Endothelial cell of umbilical vein (primary cell): ENCODE measurements around the gene LRRC32. TPM values are rescaled to one million over a fixed set of nuclear protein-coding genes. Genes with fewer than 3 reads are reported as not detected.
A peak's percentile ranks its signal among the peaks of the same experiment; 100 is the strongest.

ENCODE experiments used
- BruUV-seq: library from RNA; stranded (reverse); fragments of 400-500 nt; replicated peaks from 2 replicates; lab custom pipeline; 2021; lab: Mats Ljungman, UMichigan
- CTCF ChIA-PET: fragments of 300-600, 350-600 bp; sonication (Branson Sonifier 250); formaldehyde crosslinking; loops from one replicate; lab custom pipeline; 2021; ENCODE audit warnings: antibody characterized with exemption, inconsistent platforms; lab: Charles Lee
- POLR2A ChIA-PET: fragments of 300-600, 350-600 bp; sonication (Branson Sonifier 250); formaldehyde crosslinking; loops from one replicate; lab custom pipeline; 2021; ENCODE audit warnings: antibody characterized with exemption, inconsistent platforms; lab: Charles Lee
- DNase-seq: peaks from one replicate; pipeline ENCODE4 v3.0.0-alpha.2; 2011; ENCODE audit warnings: low read depth, low spot score
- FAIRE-seq: peaks from 2 replicates; lab custom pipeline; 2011; peaks lifted over from hg19 to GRCh38; lab: Jason Lieb, UNC
- H2AFZ ChIP-seq: 2 replicates; pipeline ENCODE4 v1.6.0; 2012; ENCODE audit warnings: low read depth, low read length, control low read depth, inconsistent platforms
- H3K27ac ChIP-seq: 2 replicates; pipeline ENCODE4 v1.5.1; 2011; ENCODE audit warnings: low read depth, mild to moderate bottlenecking, control low read depth, low read length, moderate library complexity; ENCODE audit not compliant: insufficient read depth
- H3K27me3 ChIP-seq, 2 experiments: 2 replicates each; pipeline versions ENCODE4 v1.6.0 to v1.6.1; 2011; ENCODE audit warnings: low read length in 2 of 2, mixed read lengths in 1 of 2; ENCODE audit not compliant: control insufficient read depth in 2 of 2, insufficient read depth in 2 of 2
- H3K36me3 ChIP-seq, 2 experiments: 2 replicates in 1 of 2; 3 replicates in 1 of 2; pipeline ENCODE4 v1.5.1; 2011; ENCODE audit warnings: low read length in 2 of 2, mild to moderate bottlenecking in 1 of 2, moderate library complexity in 1 of 2; ENCODE audit not compliant: control insufficient read depth in 2 of 2, insufficient read depth in 2 of 2; ENCODE audit errors: extremely low read depth in 1 of 2
- H3K4me1 ChIP-seq: 3 replicates; pipeline ENCODE4 v1.5.1; 2011; ENCODE audit warnings: mild to moderate bottlenecking, low read length; ENCODE audit not compliant: control insufficient read depth, insufficient read depth; ENCODE audit errors: extremely low read depth
- H3K4me2 ChIP-seq: 2 replicates; pipeline ENCODE4 v1.6.1; 2011; ENCODE audit warnings: low read length, control low read depth, mixed read lengths; ENCODE audit not compliant: insufficient read depth
- H3K4me3 ChIP-seq, 3 experiments: fragments of 200-600 bp in 1 of 3; sonication (generic), shearing (Covaris generic) in 1 of 3; replicated peaks in 1 of 3; 2 replicates each; pipeline ENCODE4 v1.5.1; 2011 to 2016; ENCODE audit warnings: control low read depth in 3 of 3, low read length in 3 of 3, mild to moderate bottlenecking in 2 of 3, inconsistent platforms in 1 of 3, low read depth in 1 of 3, moderate library complexity in 1 of 3; ENCODE audit not compliant: insufficient read depth in 1 of 3
- H3K79me2 ChIP-seq: 2 replicates; pipeline ENCODE4 v1.6.0; 2012; ENCODE audit warnings: low read length, inconsistent platforms; ENCODE audit not compliant: control insufficient read depth, insufficient read depth
- H3K9ac ChIP-seq: replicated peaks from 2 replicates; pipeline ENCODE3; 2011; ENCODE audit warnings: low read length, control low read depth; ENCODE audit not compliant: insufficient read depth; ENCODE audit errors: extremely low read depth
- H3K9me1 ChIP-seq: replicated peaks from 3 replicates; pipeline ENCODE4 v1.6.0; 2011; ENCODE audit warnings: mild to moderate bottlenecking, low read length; ENCODE audit not compliant: control insufficient read depth, insufficient read depth; ENCODE audit errors: extremely low read depth
- H3K9me3 ChIP-seq: replicated peaks from 2 replicates; pipeline ENCODE4 v1.5.1; 2012; ENCODE audit warnings: low read length, inconsistent platforms; ENCODE audit not compliant: control insufficient read depth, insufficient read depth
- H4K20me1 ChIP-seq: replicated peaks from 2 replicates; pipeline ENCODE3; 2011; ENCODE audit warnings: mild to moderate bottlenecking, low read length; ENCODE audit not compliant: control insufficient read depth, insufficient read depth; ENCODE audit errors: extremely low read depth
- CTCF ChIP-seq, 2 donors: IDR thresholded peaks; 1 replicate in 1 of 2; 2 replicates in 1 of 2; pipeline ENCODE4 v1.5.1; 2011; ENCODE audit warnings: low read length in 2 of 2, mild to moderate bottlenecking in 2 of 2, moderate library complexity in 2 of 2, control low read depth in 1 of 2, inconsistent platforms in 1 of 2, low read depth in 1 of 2; ENCODE audit not compliant: insufficient read depth in 1 of 2; ENCODE audit errors: extremely low read depth in 1 of 2
- EZH2 ChIP-seq: IDR thresholded peaks from 2 replicates; pipeline ENCODE4 v1.6.1; 2012; ENCODE audit warnings: borderline replicate concordance, low read depth, mild to moderate bottlenecking, moderate library complexity, low read length, inconsistent platforms; ENCODE audit not compliant: severe bottlenecking
- FOS ChIP-seq: IDR thresholded peaks from 2 replicates; pipeline ENCODE4 v1.6.1; 2011; ENCODE audit warnings: mild to moderate bottlenecking, low read length, moderate library complexity, borderline replicate concordance; ENCODE audit not compliant: insufficient read depth
- GATA2 ChIP-seq: IDR thresholded peaks from 2 replicates; pipeline ENCODE4 v1.7.0; 2011; ENCODE audit warnings: low read depth, mild to moderate bottlenecking, moderate library complexity, mixed read lengths, low read length; ENCODE audit not compliant: insufficient read length, insufficient read depth
- JUN ChIP-seq: IDR thresholded peaks from 2 replicates; pipeline ENCODE4 v1.6.1; 2011; ENCODE audit warnings: borderline replicate concordance, low read depth; ENCODE audit not compliant: insufficient read length, insufficient read depth
- MAX ChIP-seq: IDR thresholded peaks from 2 replicates; pipeline ENCODE4 v1.6.1; 2011; ENCODE audit not compliant: insufficient read depth, insufficient read length
- MYC ChIP-seq: IDR thresholded peaks from one replicate; pipeline ENCODE4 v1.6.1; 2011; ENCODE audit warnings: mild to moderate bottlenecking, low read depth, low read length
- POLR2A ChIP-seq: IDR thresholded peaks from 2 replicates; pipeline ENCODE4 v1.6.1; 2012; ENCODE audit warnings: low read depth, mild to moderate bottlenecking, control low read depth, low read length
- POLR2AphosphoS5 ChIP-seq: IDR thresholded peaks from 2 replicates; pipeline ENCODE4 v1.6.1; 2012; ENCODE audit warnings: low read depth, mild to moderate bottlenecking, control low read depth, low read length, moderate library complexity; ENCODE audit not compliant: insufficient read depth
- dilution Hi-C: fragments of 300-500 bp; cut with MboI; formaldehyde crosslinking; loops from one replicate; pipeline ENCODE4 v1.15.0; 2019; ENCODE audit warnings: low sequenced_read_pairs; ENCODE audit not compliant: extremely low pct_ligation_motif_present
- intact Hi-C: fragments of 100-400 bp; cut with micrococcal nuclease; formaldehyde crosslinking; loops from one replicate; pipeline ENCODE4 v1.10.0; 2022
- polyA plus RNA-seq, 4 experiments: library from polyadenylated mRNA; depleted of rRNA in 3 of 4; stranded (reverse) in 3 of 4; unstranded in 1 of 4; fragments of >200 nt; gene quantifications; 2 replicates each; pipeline versions ENCODE4 v1.2.1 to v1.2.3, GENCODE V29; 2011 to 2012; ENCODE audit warnings: missing spikeins in 1 of 4
- total RNA-seq: library from RNA; stranded (reverse); gene quantifications from 2 replicates; pipeline ENCODE4 v1.2.3, GENCODE V29; 2021

LRRC32 gene
- total and polyA plus RNA-seq, 2 donors (not counting 3 experiments of a cell fraction or from before 2014, with no cell fraction given): 77.2 to 117 TPM

- DNase-seq (no peak), FAIRE-seq (no peak)
- POLR2A ChIA-PET: no interaction called here
- H3K27me3 ChIP-seq: no peaks in the 10 kb centered on the region
- H3K79me2 ChIP-seq: no peaks in the 10 kb centered on the region
- H3K4me3 ChIP-seq: no peak overlapping the region
- dilution Hi-C loops (no loop called here), intact Hi-C loops (no loop called here)
- H3K9me1 ChIP-seq: no peaks in the 10 kb centered on the region
- no peak overlapping the region for H3K9ac ChIP-seq
- TSS peak; percentile 15 for BruUV-seq
- H3K4me2 ChIP-seq: no peak overlapping the region
- no peak overlapping the region for H2AFZ ChIP-seq
- H4K20me1 ChIP-seq: no peaks in the 10 kb centered on the region
- peaks cover 0 to 45% of the 10 kb centered on the region in 2 experiments for H3K36me3 ChIP-seq
- CTCF ChIA-PET: interaction anchor here (0.9 to 1.3 kb wide), 3 partner anchors 9 to 20 kb away, joined by 3 to 4 read pairs (median 3); no protein-coding TSS in a partner anchor
- no peaks in the 10 kb centered on the region for H3K9me3 ChIP-seq
- no peak for TF ChIP-seq GATA2
- TF ChIP-seq JUN: no peak
- no peak for TF ChIP-seq POLR2A
- no peak overlapping the region for H3K27ac ChIP-seq
- H3K4me1 ChIP-seq: no peaks in the 10 kb centered on the region
Measured at GRCh38 chr11:76657187-76658170, 13.1 kb downstream of the LRRC32 start.

GRCh38 chr11:76656571-76657081 lies 13.9 kb downstream of the LRRC32 start:
- H3K27ac ChIP-seq: no peak overlapping the region
- H3K9me3 ChIP-seq: no peaks in the 10 kb centered on the region
- ChIA-PET CTCF (interaction anchor here (1.0 to 1.3 kb wide), 2 partner anchors 10 to 19 kb away, joined by 3 to 4 read pairs; no protein-coding TSS in a partner anchor), POLR2A (no interaction called here)
- TF ChIP-seq POLR2A (no peak), MYC (no peak), POLR2AphosphoS5 (no peak), EZH2 (no peak), JUN (no peak), FOS (no peak), CTCF (IDR thresholded peaks at IDR 0.05; ENCODE audit: extremely low read depth in 1 of 2, insufficient read depth in 1 of 2, low read depth in 1 of 2, low read length in 2 of 2) (no peak), MAX (no peak), GATA2 (no peak)
- H4K20me1 ChIP-seq: no peaks in the 10 kb centered on the region
- H3K4me2 ChIP-seq: no peak overlapping the region
- no peaks in the 10 kb centered on the region for H3K27me3 ChIP-seq
- no peak for FAIRE-seq
- no peaks in the 10 kb centered on the region for H3K79me2 ChIP-seq
- H3K4me3 ChIP-seq: no peak overlapping the region
- H3K4me1 ChIP-seq: no peaks in the 10 kb centered on the region
- intact Hi-C loops (no loop called here), dilution Hi-C loops (no loop called here)
- H3K9me1 ChIP-seq: no peaks in the 10 kb centered on the region
- no peak overlapping the region for H2AFZ ChIP-seq
- no TSS peak for BruUV-seq
- no peak for DNase-seq
- H3K9ac ChIP-seq: no peak overlapping the region
- peaks cover 0 to 40% of the 10 kb centered on the region in 2 experiments for H3K36me3 ChIP-seq
